PC-3 (cell line): Measurements from ENCODE around the gene WDR81.
"Not testable (repeated sequence)": the region's sequence is repeated elsewhere in the genome, so short reads cannot be mapped to it uniquely, and the experiment has no call there.

Experiments
- CTCF ChIP-seq: fragments of 300-600 bp; sonication (generic); conservative IDR thresholded peaks from 2 replicates; pipeline ENCODE4 v1.5.1; 2017; ENCODE audit warnings: antibody characterized with exemption, low read depth, mild to moderate bottlenecking, low read length
- EZH2 ChIP-seq: fragments of 300-600 bp; sonication (generic); IDR thresholded peaks from one replicate; pipeline ENCODE4 v1.6.1; 2017; ENCODE audit warnings: antibody characterized with exemption, mild to moderate bottlenecking, low read length; ENCODE audit not compliant: unreplicated experiment

GRCh38 chr17:1741899-1742298 lies 17.4 kb downstream of the WDR81 start:
- TF ChIP-seq CTCF, EZH2: not testable (repeated sequence)
